Stimulated activated CD8-positive, alpha-beta memory T cell treated with anti-CD3 and anti-CD28 coated beads, Interleukin-7, amount 100 ng/mL, for 4 hours (primary cell): Measurements from ENCODE around the gene OTOG.

Source experiments
- DNase-seq, 2 donors: peaks; one replicate each; pipeline ENCODE4 v3.0.0-alpha.2; 2020; ENCODE audit warnings: low read depth in 2 of 2

OTOG gene

GRCh38 chr11:17695454-17696441 lies 148.7 kb downstream of the OTOG start:
- DNase-seq, result no peak

GRCh38 chr11:17696741-17697140 lies 149.7 kb downstream of the OTOG start:
- no peak for DNase-seq
